Lower leg skin (tissue), 3 donors: ENCODE results near the gene PPARGC1A.

ENCODE experiments used
- CTCF ChIP-seq, 3 donors: fragments of 450-650 bp; IDR thresholded peaks; one replicate each; pipeline ENCODE4 v1.5.1; 2016; ENCODE audit warnings: antibody characterized with exemption in 3 of 3, mild to moderate bottlenecking in 3 of 3, moderate library complexity in 2 of 3
- POLR2A ChIP-seq, 2 donors: fragments of 450-650 bp; IDR thresholded peaks; one replicate each; pipeline ENCODE4 v1.6.1; 2016 to 2017; ENCODE audit warnings: antibody characterized with exemption in 2 of 2, mild to moderate bottlenecking in 1 of 2, moderate library complexity in 1 of 2

GRCh38 chr4:23828779-23829178 is 61.1 kb downstream of the PPARGC1A start:
- no peak for TF ChIP-seq CTCF (IDR thresholded peaks at IDR 0.05)
- TF ChIP-seq POLR2A (IDR thresholded peaks at IDR 0.05) = no peak
